Activated gamma-delta T cell (primary cell): ENCODE data around the gene CUL2.
"Not testable (repeated sequence)": the region's sequence is repeated elsewhere in the genome, so short reads cannot be mapped to it uniquely, and the experiment has no call there.

Experiments used
- DNase-seq: peaks from one replicate; lab custom pipeline; 2025; lab: John Stamatoyannopoulos, UW
- total RNA-seq, 2 donors: gene quantifications; one replicate each; lab custom pipeline; 2026; lab: John Stamatoyannopoulos, UW

CUL2 gene
- 64.9 to 75.0 reads per million in 2 donors for total RNA-seq

DNA sequence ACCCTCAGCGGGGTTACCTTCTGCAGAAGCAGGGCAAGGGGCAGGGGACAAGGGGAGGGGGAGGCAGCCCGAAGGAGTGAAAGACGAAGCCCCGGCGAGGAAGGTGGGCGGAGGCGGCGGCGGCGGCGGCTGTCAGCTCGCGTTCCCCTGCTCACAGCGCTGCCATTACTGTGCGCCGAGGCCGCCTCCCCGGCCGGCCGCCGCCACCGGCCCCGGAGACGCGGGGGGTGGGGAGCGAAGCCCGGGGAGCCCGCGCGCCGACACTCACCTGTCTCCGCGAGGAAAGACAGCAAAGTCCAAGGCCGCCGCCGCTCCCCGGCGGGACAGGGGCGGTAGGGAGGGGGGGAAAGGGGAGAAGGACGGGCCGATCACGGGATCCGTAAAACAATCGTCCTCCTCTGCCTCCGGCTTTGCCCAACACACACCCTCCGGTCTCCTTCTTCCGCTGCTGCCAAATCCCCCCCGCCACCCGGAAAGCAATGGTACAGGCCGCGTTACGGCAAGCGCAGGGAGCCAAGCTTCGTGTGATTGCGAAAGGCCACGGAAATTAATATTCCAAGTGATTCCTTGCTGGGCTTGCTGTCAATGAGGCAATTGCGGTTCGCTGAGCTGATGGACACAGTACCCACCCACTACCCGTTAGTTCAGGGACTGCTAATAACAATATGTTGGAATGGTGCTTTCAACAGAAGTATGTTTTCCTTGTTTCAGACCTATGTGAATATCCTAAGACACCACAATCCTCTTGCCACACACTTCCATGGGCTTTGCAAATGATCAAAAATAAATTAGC lies at the start of gene CUL2:
Gene CUL2 (minus strand): TSS at position 180 of the 793 bp plus-strand sequence. CDS start 19,024 bp downstream, outside the sequence.
- DNase-seq: peak; percentile 82

DNA sequence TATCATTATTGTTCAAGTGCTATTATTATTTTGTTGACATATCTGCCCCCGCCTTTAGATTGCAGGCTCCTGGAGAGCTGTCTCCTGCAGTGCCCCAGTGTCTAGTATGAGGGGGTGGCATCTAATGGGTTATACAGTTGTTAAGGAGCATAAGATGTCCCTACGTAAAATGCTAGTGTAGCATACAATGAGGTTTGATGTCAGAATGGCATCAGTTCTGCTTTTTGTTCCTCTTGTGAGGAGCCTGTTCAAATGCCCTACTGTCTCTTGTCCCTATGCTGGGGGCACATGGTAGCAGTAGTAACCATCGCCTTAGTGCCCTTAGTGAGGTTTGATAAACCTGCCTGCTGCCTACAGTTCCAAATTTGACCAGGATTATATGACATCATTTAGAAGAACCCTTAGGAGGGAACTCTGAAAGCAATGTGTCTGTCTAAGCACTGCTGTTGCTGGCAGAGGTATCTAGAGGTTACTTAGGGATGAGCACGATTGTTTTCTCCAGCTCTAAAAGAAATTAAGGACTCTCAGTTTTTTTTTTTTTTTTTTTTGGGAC lies 46.2 kb upstream of the CUL2 start:
- DNase-seq: no peak

DNA sequence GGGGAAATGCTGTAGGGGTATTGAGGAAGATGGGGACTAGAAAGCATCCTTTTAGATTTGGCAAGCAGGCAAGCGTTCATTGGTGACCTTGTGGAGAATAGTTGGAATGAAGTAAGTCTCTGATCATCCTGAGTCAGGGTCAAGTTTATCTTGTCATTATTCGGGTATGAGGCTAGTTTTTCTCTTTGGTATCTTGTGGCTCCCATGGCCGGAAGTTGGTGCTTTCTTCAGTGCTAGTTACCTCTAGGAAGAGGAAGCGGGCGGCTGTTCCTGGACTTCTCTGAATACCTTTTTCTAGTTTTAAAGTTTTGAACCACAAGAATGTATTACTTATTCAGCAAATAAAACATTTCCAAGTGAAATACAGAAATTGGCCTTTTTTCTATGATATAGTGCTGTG lies 45.7 kb upstream of the CUL2 start:
- no peak for DNase-seq

DNA sequence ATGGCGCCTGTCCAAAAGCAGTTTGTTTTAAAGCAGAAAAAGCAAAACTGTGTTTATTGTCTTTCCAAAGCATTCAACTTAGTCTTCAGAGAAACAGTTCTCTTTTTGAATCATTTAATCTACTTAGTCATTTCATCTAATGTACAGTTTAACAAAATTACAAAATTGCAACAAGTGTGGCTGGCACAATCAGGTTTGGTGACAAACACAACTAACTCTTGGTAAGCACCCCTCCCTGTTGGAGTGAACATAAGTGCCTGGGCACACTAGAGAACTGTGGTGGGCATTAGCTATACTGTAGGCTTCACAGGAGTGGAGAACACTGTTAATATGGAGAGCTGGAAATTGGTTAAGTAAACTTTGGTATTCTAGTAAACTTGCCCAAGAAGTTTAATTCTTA lies 43.4 kb upstream of the CUL2 start:
- DNase-seq: no peak

DNA sequence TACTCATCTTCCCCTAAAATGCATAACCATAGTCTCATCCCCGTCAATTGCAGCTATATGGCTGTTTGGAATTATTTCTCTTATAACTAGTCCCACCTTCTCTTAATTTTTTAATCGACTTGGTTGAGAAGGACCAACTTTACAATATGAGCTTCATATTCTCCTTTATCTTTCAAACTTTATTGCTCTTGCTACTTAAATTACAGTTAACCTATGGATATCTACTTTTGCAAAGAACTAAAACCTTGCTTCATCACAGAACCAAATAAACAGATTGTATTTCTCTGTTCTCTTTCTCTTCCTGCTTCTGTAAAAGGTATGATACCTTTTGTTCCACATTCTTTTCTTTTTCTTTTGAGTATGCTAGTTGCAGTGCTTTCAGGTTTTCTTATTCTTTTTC lies 42.6 kb upstream of the CUL2 start:
- DNase-seq: no peak

DNA sequence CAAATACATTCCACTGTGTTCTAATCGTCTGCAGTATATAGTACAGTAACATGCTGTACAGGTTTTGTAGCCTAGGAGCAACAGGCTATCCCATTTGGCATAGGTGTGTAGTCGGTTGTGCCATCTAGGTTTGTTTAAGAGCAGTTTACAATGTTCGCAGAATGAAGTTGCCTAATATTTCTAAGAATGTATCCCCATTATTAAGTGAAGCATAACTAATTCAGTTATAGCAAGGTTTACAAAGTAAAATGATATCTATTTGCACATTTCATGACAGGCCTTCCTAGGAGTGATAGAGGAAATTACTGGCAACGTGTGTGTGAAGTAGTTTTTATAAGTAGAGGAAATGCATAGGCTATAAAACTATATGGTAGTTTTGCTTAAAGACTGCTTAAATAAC lies 40.5 kb upstream of the CUL2 start:
- DNase-seq: no peak

DNA sequence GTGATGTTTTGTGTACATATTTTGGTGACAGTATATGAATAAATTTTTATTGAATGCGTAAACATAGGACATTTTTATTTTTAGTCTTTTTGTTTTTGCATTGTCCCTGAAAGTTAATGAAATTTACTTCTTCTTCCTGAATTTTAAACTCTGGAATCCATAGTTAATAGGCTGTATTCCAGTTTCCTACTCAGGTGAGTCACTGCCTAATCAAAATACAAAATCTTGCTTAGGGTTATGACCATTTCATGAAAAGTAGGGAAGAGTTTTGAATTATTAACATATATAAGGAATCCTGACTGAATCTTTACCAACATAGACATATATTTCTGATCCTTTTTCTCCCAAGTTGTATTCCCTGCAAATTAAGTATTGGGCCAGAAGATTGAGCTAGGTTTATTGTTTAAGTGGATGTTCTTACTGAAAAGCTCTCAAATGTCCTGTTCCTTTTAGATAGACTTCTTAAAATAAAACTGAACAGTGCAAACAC lies 39.1 kb upstream of the CUL2 start:
- no peak for DNase-seq

DNA sequence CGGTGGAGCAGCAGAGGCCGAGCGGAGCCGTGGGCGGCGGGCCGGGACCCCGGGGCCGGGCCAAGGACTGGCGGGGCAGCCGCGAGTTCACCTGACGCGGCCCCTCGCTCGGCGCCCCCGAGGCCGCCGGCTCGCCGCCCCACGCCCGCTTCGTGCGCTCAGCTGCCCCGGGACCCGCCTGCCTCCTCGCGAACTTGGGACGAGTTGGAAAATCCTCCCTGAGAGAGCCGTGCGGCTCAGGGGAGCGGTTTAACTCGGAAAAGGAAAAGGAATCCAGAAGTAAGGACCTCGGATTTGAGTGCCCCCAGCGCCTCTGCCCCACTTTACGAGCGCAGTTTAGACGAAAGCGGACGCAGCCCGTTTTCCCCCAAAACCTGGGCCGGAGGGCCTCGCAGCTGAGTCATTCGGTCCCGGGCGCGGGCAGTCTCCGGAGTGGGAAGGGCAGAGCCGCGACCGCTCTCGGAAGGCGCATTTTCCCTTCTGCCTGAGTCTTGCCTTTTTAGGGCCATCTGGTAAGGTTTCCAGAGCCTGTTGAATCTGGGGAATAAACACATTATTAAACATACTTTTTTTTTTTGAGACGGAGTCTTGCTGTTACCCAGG lies 37.2 kb upstream of the CUL2 start:
- peak; percentile 36 for DNase-seq

DNA sequence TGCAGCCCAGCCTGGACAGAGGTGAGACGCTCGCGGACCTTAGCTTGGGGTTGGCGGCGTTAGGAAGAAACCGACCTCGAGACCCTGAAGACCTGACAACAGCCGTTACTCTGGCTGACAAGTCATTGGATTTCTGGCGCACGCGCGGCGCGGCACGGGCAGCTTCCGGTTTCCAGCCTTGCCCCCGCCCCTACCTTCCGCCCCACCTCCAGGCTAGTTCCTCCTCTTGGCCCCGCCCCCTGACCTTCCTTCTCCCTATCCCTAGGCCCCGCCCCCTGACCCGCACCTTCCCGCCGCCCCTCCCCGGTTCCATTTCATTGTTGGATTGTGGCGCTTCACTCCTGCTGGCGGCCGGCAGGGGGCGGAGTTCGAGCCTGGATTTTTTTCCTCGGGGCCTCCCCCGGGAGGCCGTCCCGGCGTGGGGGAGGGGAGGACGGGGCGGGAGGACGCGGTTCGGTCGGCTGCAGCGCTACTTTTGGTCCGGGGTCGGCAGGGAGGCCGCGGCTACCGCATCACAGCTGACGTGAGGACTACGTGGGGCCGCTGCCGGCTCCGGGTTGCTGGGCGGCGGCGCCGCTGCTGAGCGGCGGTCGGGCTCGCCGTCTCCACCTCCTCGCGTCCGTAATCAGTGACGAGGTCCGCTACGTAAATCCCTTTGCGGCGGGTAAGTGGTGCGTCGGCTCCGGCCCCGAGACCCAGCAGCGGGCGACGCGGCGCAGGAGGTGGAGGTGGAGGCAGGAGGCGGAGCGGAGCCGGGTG lies 36.6 kb upstream of the CUL2 start, which contains the start of gene CREM:
Gene CREM (plus strand): TSS at position 317 of the 759 bp plus-strand sequence. CDS start 10,990 bp downstream, outside the sequence.
- DNase-seq: peak; percentile 96

DNA sequence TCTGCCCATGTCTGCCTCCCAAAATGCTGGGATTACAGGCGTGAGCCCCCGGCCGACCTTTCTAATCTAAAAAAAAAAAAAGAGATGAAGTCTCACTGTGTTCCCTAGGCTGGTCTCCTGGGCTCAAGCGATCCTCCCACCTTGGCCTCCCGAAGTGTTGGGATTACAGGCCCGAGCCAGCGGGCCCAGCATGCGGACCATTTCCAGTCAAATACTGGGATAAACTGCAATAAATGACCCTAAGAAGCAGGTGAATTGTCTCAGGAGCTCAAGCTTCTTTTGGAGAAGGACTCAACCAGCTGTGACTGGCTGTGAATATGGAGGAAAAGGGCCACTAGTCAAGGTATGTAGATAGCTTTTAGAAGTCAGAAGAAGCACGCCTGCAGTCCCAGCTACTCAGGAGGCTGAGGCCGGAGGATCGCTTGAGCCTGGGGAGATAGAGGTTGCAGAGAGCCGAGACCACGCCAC lies 36.0 kb upstream of the CUL2 start:
- no peak for DNase-seq

DNA sequence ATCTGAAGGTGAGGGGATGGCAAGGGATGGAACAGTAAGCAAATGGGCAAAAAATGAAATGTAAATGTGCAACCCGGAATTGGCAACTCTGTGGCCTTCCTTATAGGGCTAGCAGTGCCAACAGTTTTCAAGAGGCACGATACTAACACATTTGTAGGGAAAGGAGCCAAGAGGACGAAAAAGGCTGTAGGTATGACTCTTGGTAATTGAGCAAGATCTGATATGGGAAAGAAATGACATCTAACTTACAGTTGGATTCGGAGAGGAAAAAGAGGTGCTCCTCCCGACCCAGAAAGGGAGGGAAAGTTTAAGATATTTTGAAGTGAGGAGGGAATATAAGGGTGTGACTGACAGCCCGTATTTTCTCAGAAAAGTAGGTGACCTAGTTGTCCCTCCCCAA lies 34.4 kb upstream of the CUL2 start:
- no peak for DNase-seq

DNA sequence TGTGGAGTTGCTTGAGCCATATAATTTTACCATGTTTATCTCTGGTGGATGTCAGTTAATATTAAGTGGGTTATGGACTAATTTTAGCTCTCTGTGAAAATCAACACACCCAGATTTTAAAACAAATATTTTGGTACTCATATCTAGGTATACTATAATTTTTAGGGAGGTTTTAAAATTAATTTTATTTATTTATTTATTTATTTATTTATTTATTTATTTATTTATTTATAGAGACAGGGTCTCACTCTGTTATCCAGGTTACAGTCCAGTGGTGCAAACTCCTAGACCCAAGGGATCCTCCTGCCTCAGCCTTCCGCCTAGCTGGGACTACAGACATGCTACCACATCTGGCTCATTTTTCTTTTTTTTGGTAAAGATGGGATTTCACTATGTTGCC lies 29.2 kb upstream of the CUL2 start:
- DNase-seq: no peak

DNA sequence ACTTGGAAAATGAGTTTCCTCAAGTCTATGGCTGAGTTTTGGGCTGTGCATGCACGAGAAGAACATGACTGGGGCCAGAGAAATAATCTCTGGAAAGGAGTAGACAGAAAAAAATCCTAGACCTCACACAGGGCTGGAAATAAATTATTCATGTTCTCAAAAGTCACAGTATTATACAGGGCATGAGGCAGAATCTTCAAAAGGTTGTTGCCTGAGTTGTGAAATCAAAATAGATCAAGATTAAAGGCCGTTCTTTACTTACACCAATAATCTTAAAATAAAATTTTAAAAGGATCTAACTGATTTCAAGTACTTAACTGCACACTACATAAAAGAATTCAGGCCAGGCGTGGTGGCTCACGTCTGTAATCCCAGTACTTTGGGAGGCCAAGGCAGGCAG lies 22.4 kb upstream of the CUL2 start:
- no peak for DNase-seq

DNA sequence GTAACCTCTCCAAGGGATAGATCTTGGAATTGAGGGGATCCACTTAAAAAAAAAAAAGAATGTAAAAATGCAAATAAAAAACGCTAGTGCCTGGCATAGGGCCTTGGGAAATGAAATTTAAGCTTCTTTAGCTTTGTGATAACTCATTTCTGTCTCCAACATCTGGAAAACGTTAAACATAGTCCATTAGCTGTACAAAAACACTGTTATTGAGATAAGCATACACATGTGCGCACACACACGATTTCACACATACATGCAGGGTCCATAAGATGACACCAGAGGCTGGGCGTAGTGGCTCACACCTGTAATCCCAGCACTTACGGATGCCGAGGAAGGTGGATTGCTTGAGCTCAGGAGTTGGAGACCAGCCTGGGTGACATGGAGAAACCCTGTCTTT lies 13.7 kb upstream of the CUL2 start:
- no peak for DNase-seq

DNA sequence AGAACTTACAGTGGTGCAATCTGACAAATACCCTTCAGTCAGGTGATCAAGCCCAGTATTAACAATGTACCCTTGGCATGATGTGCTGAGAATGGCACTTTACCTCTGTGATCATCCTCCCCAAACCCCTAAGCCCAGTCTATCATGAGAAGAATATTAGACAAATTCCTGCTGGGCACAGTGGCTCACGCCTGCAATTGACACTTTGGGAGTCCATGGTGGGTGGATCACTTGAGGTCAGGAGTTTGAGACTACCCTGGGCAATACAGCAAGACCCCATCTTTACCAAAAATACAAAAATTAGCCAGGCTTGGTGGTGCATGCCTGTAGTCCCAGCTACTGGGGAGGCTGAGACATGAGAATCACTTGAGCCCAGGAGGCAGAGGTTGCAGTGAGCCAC lies 7.4 kb upstream of the CUL2 start:
- no peak for DNase-seq

DNA sequence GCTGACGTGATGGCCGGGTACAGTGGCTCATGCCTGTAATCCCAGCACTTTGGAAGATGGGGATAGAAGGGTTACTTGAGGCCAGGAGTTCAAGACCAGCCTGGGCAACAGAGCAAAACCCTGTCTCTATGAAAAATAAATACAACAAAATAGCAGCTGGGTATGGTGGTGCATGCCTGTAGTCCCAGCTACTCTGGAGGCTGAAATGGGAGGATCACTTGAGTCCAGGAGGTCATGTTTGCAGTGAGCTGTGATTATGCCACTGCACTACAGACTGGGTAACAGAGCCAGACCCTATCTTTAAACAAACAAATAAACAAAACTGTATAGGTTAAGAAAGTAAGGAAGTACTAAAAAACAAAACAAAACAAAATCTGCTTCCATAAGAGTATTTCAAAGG lies 6.2 kb upstream of the CUL2 start:
- DNase-seq: no peak

DNA sequence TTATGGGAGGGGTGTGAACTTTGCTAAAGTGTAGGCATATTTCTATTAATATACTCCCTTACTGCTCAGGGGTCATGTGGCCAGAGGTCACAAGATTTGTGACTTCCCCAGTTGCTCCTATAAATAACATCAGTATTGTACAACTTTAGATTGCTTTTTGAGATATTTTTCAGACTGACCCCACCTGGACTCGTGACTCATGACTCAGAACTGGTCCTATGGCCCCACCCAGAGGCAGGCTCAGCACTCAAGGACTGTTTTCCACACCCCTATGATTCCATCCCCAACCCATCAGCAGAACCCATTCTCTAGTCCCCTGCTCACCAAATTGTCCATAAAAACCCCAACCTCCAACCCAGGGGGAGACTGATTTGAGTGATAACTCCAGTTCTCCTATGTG lies 2.7 kb upstream of the CUL2 start:
- no peak for DNase-seq

DNA sequence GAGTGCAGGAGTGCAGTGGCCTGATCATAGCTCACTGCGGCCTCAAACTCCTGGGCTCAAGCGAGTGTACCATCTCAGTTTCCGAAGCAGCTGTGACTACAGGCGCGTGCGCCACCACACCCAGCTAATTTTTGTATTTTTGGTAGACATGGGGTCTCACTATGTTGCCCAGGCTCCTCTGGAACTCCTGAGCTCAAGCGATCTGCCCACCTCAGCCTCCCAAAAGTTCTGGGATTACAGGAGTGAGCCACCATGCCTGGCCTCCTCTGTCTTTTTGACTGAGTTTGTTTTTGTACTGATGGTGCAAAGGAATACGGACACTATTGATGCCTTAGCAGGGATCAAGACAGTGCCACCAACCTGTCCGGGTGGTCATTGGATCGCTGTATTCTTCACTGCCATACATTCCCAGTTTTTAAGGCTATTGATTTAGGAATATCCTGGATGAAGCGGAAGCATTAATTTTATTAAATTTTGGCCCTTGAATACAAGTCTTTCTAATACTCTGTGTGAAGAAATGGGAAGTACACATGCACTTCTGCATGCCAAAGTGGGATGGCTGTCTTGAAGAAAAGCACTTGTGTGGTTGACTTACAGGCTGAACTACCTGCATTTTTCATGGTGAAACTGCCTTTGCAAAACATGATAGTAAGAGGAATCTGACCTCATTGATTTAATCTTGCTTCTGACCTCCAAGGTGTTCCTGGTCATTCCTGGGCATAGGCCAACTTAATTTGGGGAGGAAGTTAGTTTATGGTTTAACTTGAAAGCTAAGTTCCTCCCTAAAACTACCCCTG lies 2.1 kb upstream of the CUL2 start:
- no peak for DNase-seq

DNA sequence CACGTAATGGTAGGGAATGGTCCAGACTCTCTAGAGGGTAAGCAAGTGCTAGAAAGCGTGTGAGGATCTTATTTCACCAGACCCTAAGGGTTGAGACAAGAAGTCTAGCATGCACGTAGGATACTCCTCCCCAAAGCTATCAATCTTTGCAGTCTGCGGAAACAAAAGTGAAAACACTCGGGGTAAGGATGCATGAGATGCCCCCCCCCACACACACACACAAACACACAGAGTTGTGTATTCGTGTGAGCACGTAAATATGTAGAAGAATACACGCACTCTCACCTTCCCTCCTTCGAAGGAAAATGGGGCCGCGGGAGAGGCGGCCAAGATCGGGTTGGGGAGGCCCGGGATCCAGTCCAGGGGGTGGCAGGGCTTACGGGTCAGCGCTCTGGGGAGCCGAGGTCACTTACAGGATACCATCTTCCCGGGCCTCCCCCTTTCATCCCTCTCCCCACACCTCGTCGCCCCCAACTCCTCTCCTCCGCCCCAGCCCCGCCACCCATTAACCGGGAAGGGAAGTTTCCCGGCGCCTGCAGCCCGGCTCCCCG lies 455 bp downstream of the CUL2 start:
- no peak for DNase-seq

DNA sequence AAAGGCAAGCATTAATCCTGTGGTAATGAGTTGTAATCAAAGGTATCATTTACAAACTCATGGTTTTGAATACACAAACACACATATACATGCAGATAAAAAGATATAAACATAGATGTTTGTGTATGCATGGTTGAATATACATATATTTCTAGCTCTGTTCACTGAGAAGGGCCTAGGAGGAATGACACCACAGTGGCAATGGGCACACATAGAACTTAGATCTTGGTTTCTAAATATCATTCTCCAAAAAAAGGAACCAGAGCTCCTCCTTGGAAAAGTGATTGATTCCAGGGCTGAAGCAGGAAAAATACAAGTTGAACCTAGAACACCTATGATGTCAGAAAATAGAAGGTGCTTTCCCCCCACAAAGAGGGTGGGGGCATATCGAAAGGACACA lies 6.9 kb downstream of the CUL2 start:
- no peak for DNase-seq

DNA sequence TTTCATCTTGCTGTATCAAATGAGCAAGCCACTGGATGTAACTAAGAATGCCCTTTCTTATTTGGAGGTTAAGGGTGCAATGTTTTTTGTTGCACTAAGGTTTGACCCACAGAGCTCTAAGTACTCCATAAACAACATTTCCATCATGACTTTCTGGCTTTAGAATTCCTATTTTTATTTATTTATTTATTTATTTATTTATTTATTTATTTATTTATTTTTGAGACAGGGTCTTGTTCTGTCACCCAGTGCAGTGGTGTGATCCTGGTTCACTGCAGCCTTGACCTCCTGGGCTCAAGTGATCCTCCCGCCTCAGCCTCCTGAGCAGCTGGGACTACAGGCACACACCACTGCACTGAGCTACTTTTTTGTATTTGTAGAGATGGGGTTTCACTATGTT lies 9.9 kb downstream of the CUL2 start:
- DNase-seq: not testable (repeated sequence)
